ENCODE measurements around the gene NPFFR1.
"Not testable (repeated sequence)": the region's sequence is repeated elsewhere in the genome, so short reads cannot be mapped to it uniquely, and the experiment has no call there.

The NPFFR1 gene

GRCh38 chr10:70255329-70256299, 28.2 kb downstream of the NPFFR1 start:
- DNase-seq: no peak

DNA sequence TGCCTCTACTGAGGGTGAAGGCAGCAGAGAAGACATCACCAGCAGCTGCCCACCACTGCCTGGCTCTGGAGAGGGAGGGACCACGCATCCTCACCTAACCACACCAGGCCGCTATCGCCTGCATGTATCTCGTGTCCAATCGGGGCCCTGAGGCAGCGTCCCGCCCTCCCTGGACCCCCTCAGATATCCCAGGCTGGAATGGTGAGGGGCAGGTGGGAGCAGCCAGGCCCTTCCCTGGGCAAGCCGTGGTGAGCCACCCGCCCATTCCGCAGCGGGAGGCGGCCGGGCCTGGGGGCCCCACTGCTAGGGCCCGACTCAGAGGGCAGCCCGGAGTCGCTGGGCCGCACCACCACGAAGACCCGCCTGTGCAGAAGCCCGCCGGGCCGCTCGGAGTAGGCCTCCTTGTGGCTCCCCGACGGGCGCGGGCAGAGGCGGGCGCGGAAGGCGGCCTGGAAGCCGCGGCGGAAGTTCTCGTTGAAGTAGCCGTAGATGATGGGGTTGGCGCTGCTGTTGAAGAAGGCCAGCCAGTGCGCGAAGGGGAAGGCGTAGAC, 29.0 kb downstream of the NPFFR1 start:
- DNase-seq: no peak

DNA sequence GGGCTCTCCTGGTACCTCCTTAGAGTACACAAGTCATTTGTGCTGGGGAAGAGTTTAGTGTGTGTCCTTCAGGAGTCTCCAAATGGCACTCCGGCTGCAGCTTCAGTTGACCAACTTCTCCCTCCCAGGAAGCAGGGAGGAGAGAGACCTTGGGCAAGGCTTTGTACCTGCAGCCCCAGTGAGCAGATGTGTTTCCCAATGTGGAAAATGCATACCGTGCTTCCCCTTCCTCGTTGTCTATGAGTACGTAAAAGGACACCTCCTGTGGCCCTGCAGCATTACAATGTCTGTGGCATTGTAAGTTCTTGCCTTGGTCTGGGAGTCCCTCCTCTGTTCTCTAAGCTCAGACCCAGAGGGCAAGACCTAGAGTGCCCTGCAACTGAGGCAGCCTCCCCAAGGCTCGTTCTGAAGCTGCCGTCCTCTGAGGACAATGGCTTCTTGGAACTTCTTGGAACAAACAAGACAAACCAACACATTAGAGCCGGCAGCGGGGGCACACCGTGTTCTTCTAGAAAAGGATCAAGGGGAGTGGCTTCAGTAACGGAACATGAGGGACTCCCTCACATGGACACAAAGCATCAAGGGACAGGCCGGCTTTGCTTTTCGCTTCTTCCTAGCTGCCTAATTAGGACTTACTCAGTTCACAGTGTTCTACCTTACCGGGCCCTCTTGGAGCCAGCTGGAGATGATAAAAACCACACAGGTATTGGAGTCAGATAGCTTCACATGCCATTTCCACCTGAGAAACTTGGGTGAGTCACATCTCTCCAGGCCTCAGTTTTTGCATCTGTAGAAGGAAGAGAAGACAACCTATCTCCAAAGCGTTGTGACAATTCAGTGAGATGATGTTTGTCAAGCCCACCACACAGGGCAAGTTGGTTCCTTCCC, 29.7 kb downstream of the NPFFR1 start:
- DNase-seq: no peak

DNA sequence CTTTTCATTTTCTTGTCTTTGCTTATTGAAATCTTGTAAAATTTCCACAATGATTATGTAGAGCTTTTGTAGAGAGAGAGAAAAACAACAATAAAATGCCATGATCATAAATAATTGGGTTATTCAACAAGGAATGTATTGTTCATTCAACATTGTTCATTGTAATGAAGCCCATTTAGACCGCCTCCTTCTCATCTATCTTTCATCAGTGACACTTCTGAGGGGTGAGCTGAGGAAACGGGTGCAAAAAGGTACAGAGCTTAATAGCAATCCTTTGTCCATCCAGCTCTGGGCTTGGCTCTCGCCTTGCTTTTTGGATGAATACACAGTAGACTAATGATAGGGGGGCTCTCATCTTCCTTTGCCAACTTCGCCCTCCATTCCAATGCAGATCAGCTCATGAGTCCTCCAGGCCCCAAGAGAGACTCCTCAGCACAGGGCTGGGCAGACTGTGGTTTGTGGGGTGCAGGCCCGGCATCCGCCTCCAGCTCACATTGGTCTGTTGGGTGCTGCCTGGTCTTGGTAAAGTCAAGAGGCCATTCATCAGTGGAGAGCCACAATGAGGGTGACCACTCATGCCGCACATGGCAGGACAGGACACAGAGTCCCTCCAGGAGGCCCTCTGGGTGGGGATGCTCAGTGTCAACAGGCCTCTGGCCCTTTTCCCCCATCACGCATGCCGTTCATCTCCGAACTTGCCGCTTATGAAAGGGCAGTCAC, 32.7 kb downstream of the NPFFR1 start:
- DNase-seq: no peak

- no peak for DNase-seq
These were observed 36.4 kb downstream of the NPFFR1 start for GRCh38 chr10:70247360-70247759.

DNA sequence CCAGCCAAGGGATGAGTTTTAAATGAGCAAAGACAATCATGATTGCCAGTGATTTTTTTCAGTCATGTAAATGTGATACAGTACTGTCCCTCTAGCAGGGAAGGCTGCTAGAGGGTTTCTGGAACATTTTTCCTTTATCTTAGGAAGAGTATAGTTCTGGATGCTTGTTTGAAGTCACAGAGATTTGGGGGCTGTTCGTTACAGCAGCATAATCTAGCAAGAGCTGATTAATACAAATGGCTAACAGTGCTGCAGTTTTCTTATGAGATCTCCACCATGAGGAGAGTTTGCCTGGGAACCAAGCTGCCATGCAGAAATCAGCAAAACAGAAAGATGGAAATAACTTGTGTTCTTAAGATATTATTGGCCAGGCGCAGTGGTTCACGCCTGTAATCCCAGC, 42.7 kb downstream of the NPFFR1 start:
- DNase-seq: no peak

GRCh38 chr10:70239986-70240385, 43.8 kb downstream of the NPFFR1 start:
- DNase-seq: not testable (repeated sequence)

DNA sequence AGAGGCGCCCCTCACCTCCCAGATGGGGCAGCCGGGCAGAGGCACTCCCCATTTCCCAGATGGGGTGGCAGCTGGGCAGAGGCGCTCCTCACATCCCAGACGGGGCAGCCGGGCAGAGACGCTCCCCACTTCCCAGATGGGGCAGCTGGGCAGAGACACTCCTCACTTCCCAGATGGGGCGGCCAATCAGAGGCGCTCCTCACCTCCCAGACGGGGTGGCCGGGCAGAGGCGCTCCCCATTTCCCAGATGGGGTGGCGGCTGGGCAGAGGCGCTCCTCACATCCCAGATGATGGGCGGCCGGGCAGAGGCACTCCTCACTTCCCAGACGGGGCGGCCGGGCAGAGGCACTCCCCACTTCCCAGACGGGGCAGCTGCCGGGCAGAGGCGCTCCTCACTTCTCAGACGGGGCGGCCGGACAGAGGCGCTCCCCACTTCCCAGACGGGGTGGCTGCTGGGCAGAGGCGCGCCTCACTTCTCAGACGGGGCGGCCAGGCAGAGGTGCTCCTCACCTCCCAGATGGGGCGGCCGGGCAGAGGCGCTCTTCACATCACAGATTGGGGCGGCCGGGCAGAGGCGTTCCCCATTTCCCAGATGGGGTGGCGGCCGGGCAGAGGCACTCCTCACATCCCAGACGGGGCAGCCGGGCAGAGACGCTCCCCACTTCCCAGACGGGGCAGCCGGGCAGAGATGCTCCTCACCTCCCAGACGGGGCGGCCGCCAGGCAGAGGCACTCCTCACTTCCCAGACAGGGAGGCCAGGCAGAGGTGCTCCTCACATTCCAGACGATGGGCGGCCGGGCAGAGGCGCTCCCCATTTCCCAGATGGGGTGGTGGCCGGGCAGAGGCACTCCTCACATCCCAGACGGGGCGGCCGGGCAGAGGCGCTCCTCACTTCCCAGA, 44.5 kb downstream of the NPFFR1 start:
- DNase-seq: not testable (repeated sequence)

GRCh38 chr10:70237958-70238536, 45.8 kb downstream of the NPFFR1 start:
- DNase-seq: not testable (repeated sequence)

- DNase-seq: no peak
These were observed 48.9 kb downstream of the NPFFR1 start for GRCh38 chr10:70234668-70235447.

DNA sequence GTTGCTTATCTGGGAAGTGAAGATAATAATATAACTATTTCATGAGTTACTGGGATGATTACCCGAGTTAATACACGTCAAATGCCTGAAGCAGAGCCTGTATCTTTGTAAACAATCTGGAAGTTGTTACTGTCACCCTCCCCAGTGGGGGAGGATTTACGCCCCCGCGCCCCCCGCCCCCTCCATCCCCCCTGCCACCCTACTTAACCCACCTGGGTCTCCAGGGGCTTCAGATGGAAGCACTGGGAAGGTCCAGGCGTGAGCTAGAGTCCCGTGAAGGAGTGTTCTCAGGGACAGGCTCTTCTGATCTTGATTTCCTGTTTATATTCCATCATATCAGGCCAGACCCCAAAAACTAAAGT, 49.9 kb downstream of the NPFFR1 start:
- DNase-seq: no peak

GRCh38 chr10:70233109-70233938, 50.5 kb downstream of the NPFFR1 start, which contains the start of gene PPA1:
PPA1 (minus strand) TSS chr10:70233429; CDS start chr10:70233327, 102 bp downstream.
- peak; percentile 99 for DNase-seq

GRCh38 chr10:70232859-70233108, 51.0 kb downstream of the NPFFR1 start:
- no peak for DNase-seq

DNA sequence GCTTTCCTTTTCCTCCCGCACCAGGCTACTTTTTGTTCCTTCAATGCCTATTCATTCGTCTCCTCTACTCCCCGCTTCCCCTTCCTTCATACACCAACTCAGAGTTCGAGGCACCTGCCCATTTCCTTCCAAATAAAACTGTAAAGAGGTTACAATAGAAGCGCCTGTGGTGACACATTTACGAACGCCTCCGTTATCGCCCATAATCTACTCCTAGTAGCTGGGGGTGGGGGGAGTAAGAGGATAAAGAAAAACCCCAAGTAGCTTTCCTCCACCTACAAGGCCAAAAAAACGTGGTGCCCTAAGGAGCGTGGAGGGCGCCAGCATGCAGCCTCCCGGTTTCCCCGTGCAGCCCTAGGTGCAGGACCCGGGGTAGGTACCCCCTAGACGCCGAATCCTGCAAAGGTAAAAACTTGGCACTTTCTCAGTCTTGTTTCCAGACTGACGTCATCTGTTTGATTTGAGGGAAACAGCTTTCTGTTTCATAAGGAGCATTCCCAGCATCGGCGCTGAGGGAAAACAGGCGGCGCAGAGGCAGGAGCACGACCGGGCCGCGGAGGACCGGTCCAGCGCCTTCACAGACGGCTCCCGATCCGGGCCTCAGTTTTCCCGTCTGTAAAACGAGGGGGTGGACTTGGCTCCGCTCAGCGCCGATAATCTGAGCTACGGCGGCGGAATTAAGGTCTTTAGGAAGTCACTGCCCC, 51.5 kb downstream of the NPFFR1 start:
- peak; percentile 64 for DNase-seq

- no peak for DNase-seq
These were observed 55.3 kb downstream of the NPFFR1 start for GRCh38 chr10:70228491-70228890.

- DNase-seq: no peak
These were observed 56.1 kb downstream of the NPFFR1 start for GRCh38 chr10:70227548-70228320.

- no peak for DNase-seq
These were observed 60.1 kb downstream of the NPFFR1 start for GRCh38 chr10:70223728-70224127.

- not testable (repeated sequence) for DNase-seq
These were observed 60.9 kb downstream of the NPFFR1 start for GRCh38 chr10:70222811-70223447.
